ENCODE results near the gene PTPRN2.

PTPRN2 gene

DNA sequence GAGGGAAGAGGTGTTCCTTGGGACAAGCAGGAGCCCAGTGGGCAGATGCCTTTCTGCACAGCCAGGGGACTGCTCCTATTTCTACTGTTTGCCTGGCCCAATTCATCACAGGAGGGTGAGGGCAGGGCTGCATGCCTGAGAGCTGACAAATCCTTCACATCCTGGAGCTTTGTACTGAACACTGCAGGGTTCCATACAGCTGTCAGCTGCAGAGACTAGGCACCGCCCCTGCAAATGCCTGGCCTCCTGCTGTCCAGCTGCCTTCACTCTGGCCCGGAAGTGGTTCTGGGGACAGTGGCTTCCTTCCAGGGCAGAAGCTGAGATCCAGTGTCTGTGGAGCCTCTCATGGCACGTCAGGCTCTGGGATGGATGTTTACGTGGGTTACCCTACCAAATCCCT is 780.1 kb downstream of the PTPRN2 start:
- Histone ChIP-seq H3K4me1 (ENCODE audit: control insufficient read depth, insufficient read depth, low read length) (no peaks in the 10 kb centered on the region), H3K9ac (ENCODE audit: low read length) (no peak overlapping the region), H3K36me3 (ENCODE audit: control insufficient read depth, insufficient read depth, low read length) (no peaks in the 10 kb centered on the region), H3K4me3 (ENCODE audit: low read length) (no peak overlapping the region), H3K27ac (ENCODE audit: low read depth, low read length) (no peak overlapping the region), H3K27me3 (ENCODE audit: control insufficient read depth, insufficient read depth, low read length) (no peaks in the 10 kb centered on the region)

DNA sequence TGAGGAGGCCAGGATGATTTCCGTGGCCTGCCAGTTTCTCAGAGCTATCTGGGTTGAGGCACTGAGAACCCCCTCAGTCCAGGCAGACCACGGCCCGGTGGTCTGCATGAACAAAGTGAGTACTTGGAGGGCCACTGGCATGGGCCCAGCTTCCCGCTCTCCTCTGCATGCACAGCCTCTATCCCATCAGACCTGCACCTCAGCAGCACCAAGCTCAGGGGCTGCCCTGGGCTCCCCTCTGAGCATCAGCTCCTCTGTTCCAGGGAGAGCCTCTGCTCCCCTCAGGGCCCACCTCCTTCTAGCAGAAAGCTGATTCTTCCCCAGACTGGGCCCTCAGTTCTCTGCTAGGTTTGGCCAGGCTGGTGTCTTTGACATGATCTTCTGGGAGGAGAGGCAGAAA is 780.9 kb downstream of the PTPRN2 start:
- Histone ChIP-seq H3K4me1 (ENCODE audit: control insufficient read depth, insufficient read depth, low read length) (no peaks in the 10 kb centered on the region), H3K9ac (ENCODE audit: low read length) (no peak overlapping the region), H3K36me3 (ENCODE audit: control insufficient read depth, insufficient read depth, low read length) (no peaks in the 10 kb centered on the region), H3K27ac (ENCODE audit: low read depth, low read length) (no peak overlapping the region), H3K27me3 (ENCODE audit: control insufficient read depth, insufficient read depth, low read length) (no peaks in the 10 kb centered on the region), H3K4me3 (ENCODE audit: low read length) (no peak overlapping the region)

DNA sequence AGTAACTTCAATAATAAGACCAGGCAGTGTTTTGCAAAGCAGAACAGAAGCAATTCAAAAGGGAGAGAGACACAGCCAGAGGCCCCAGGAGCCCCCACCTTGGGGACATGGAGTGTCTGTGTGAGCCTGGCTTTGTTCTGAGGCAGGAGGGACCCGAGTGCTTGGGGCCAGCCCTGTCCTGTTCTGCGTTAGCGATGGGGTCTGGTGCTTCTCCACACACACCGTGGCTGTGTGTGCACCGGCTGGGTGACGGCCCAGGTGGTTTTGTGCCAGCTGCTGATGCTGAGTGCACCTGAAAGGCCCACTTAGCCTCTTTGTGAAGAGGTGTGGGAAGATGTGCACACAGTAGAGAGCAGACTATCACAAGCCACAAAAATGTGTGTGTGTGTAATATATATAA is 781.9 kb downstream of the PTPRN2 start:
- H3K9ac ChIP-seq (ENCODE audit: low read length): no peak overlapping the region

DNA sequence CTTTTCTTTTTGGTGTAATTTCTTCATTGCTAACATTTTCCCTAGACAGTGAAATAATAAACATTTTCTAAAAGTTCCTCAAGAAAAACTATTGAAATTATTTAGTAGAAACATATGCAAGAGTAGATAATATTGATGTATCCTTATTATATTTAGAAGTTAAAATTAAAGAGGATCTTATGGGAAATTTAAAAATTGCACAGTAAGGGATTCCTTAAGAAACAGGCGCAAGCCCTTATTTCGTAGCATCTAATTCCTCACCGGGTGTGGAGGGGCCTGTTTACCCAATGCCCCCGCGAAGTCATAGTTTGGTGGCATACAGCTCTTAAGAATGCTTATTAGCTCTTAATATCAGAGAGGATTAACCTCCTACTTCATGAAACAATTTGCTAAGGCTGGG is 783.7 kb downstream of the PTPRN2 start:
- Histone ChIP-seq H3K4me1 (ENCODE audit: control insufficient read depth, insufficient read depth, low read length) (no peaks in the 10 kb centered on the region), H3K4me3 (ENCODE audit: low read length) (no peak overlapping the region), H3K9ac (ENCODE audit: low read length) (no peak overlapping the region), H3K27ac (ENCODE audit: low read depth, low read length) (no peak overlapping the region), H3K36me3 (ENCODE audit: control insufficient read depth, insufficient read depth, low read length) (no peaks in the 10 kb centered on the region), H3K27me3 (ENCODE audit: control insufficient read depth, insufficient read depth, low read length) (no peaks in the 10 kb centered on the region)

More for the DNA sequence above, 781.9 kb downstream of the PTPRN2 start:
- Histone ChIP-seq H3K4me3 (ENCODE audit: low read length) (no peak overlapping the region), H3K4me1 (ENCODE audit: control insufficient read depth, insufficient read depth, low read length) (no peaks in the 10 kb centered on the region), H3K36me3 (ENCODE audit: control insufficient read depth, insufficient read depth, low read length) (no peaks in the 10 kb centered on the region), H3K27me3 (ENCODE audit: control insufficient read depth, insufficient read depth, low read length) (no peaks in the 10 kb centered on the region), H3K27ac (ENCODE audit: low read depth, low read length) (no peak overlapping the region)

DNA sequence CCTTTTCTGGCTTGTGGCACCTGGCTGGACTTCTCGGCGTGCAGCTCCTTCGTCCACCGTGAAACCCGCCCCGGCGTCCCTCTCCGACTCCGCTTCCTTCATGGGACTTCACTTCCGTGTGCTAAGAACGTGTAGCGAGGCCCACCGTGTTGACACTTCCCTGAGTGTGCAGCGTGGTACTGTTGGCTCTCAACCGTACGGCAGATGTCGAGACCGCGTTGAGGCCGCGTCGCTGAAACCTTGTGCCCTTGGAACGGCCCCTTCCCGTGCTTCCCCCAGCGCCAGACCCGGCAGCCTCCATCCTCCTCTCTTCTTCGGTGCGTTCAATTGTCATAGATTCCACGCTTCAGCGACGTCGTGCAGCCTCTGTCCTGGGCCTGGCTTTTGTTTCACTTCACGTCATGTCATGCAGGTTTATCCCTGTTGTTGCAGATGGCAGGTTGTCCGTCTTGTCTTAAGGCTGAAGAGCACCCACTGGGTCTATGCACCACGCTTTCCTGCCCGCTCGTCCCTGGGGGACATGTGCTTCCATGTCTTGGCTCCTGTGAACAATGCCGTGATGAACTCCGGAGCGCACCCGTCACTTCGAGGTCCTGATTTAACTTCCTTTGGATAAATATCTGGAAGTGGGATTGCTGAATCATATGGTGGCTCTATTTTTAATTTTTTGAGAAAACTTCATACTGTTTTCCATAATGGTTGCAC is 785.5 kb downstream of the PTPRN2 start:
- Histone ChIP-seq H3K27me3 (ENCODE audit: control insufficient read depth, insufficient read depth, low read length) (no peaks in the 10 kb centered on the region), H3K27ac (ENCODE audit: low read depth, low read length) (no peak overlapping the region), H3K4me3 (ENCODE audit: low read length) (no peak overlapping the region), H3K4me1 (ENCODE audit: control insufficient read depth, insufficient read depth, low read length) (no peaks in the 10 kb centered on the region), H3K36me3 (ENCODE audit: control insufficient read depth, insufficient read depth, low read length) (no peaks in the 10 kb centered on the region), H3K9ac (ENCODE audit: low read length) (no peak overlapping the region)

DNA sequence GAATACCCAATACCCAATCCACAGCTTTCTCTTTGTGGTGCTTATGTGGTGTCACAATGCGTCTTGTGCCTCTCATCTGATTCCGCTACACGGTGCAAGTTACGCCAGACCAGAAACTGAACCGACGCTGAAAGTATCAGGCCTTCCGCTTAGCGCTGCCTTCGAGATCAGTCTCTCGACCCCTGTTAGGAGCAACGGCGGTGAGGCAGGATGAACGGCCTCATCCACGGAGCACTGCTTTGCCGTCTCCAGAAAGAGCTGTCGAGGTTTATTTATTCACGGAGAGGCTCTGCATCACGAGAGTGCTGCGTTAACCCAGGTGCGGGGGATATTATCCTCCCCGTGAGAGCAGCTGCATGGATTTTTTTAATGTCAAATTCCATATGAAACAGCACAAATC is 786.5 kb downstream of the PTPRN2 start:
- H3K27me3 ChIP-seq (ENCODE audit: control insufficient read depth, insufficient read depth, low read length): no peaks in the 10 kb centered on the region
- H3K27ac ChIP-seq (ENCODE audit: low read depth, low read length): no peak overlapping the region
- H3K4me1 ChIP-seq (ENCODE audit: control insufficient read depth, insufficient read depth, low read length): no peaks in the 10 kb centered on the region
- H3K9ac ChIP-seq (ENCODE audit: low read length): no peak overlapping the region
- H3K36me3 ChIP-seq (ENCODE audit: control insufficient read depth, insufficient read depth, low read length): no peaks in the 10 kb centered on the region
- H3K4me3 ChIP-seq (ENCODE audit: low read length): no peak overlapping the region

DNA sequence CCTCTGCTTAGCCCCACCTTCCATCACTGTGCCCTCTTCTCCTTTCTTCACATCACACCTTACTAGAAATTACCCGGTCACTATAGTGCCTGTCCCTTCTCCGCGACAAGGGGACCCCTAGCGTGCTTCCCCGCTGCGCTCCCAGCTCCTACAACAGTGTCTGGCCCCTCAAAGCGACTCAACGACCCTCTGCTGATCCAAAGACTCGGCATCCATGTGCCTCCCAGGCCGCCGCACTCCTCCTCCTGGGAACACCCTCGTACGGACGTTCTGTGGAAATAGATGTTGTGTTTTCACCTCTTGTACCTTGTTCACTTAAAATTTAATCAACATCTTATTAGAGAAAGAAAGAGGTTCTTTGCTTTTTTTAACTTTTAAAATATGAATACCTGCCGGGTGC is 787.3 kb downstream of the PTPRN2 start:
- Histone ChIP-seq H3K4me1 (ENCODE audit: control insufficient read depth, insufficient read depth, low read length) (no peaks in the 10 kb centered on the region), H3K27ac (ENCODE audit: low read depth, low read length) (no peak overlapping the region), H3K4me3 (ENCODE audit: low read length) (no peak overlapping the region), H3K27me3 (ENCODE audit: control insufficient read depth, insufficient read depth, low read length) (no peaks in the 10 kb centered on the region), H3K36me3 (ENCODE audit: control insufficient read depth, insufficient read depth, low read length) (no peaks in the 10 kb centered on the region), H3K9ac (ENCODE audit: low read length) (no peak overlapping the region)

DNA sequence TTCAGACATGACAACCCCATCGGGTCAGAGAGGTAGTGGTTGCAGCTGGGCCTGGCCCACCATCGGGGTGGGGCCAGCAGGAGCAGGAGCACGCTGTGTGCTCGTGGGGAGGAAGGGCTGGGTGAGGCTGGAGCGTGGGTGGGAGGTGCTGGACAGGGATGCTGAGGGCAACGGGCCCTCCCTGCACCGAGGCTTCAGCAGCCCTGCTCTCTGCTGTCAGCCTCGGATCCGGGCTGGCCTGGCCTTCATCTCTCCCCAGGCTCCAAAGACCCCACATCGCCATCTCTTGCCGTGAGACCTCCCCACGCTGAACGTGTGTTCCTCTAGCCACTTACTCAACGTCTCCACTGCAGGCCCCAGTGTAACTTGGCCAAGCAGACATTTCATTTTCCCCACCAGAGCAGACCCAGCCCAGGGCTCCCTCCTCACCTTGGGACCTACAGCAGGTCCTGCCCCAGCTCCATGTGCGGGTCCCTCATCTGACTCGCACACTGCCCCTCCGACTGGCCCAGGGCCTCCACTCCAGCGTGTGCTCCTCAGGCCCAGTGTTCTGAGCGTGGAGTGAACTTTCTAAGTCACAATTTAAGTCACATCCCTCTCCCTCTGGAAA is 788.4 kb downstream of the PTPRN2 start:
- no peaks in the 10 kb centered on the region for H3K27me3 ChIP-seq (ENCODE audit: control insufficient read depth, insufficient read depth, low read length)
- H3K27ac ChIP-seq (ENCODE audit: low read depth, low read length): no peak overlapping the region
- H3K4me3 ChIP-seq (ENCODE audit: low read length): no peak overlapping the region
- no peaks in the 10 kb centered on the region for H3K4me1 ChIP-seq (ENCODE audit: control insufficient read depth, insufficient read depth, low read length)
- no peak overlapping the region for H3K9ac ChIP-seq (ENCODE audit: low read length)
- no peaks in the 10 kb centered on the region for H3K36me3 ChIP-seq (ENCODE audit: control insufficient read depth, insufficient read depth, low read length)

DNA sequence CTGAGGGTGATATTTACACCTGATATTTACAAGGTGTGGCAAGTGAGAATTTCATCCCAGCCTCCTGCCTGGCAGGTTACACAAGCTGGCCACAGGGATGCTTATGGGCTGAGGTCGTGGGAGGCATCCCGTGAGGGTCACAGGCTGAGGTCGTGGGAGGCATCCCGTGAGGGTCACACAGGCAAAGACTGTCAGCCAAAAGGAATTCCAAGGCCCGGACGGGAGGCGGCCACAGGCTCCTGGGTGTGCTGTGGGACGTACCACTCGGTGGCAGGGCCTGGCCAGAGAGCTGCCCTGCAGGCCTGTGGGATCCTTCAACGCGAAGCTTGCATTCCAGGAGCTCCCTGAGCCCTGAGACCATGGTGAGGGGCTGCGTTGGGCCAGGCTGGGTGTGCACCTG is 790.3 kb downstream of the PTPRN2 start:
- no peak overlapping the region for H3K27ac ChIP-seq (ENCODE audit: low read depth, low read length)
- no peaks in the 10 kb centered on the region for H3K4me1 ChIP-seq (ENCODE audit: control insufficient read depth, insufficient read depth, low read length)
- H3K36me3 ChIP-seq (ENCODE audit: control insufficient read depth, insufficient read depth, low read length): no peaks in the 10 kb centered on the region
- H3K4me3 ChIP-seq (ENCODE audit: low read length): no peak overlapping the region
- no peaks in the 10 kb centered on the region for H3K27me3 ChIP-seq (ENCODE audit: control insufficient read depth, insufficient read depth, low read length)
- H3K9ac ChIP-seq (ENCODE audit: low read length): no peak overlapping the region

DNA sequence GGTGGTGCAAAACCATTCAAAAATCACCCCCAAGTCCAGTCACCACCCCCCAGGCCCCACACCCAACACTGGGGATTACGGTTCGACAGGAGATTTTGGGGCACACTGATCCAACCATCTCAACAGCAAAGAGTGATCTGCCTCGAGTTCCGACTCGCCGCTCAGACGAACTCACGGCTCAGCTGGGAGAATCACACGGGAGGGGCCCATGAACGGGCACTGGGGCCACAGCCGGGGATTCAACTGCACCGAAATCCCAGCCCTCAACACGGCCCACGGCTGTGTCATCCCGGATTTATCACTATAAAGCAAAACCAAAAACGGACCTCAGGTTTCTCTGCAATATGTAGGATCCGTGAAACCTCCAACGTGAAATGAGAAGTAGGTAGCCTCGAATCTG is 790.8 kb downstream of the PTPRN2 start:
- H3K9ac ChIP-seq (ENCODE audit: low read length): no peak overlapping the region
- H3K4me1 ChIP-seq (ENCODE audit: control insufficient read depth, insufficient read depth, low read length): no peaks in the 10 kb centered on the region
- H3K4me3 ChIP-seq (ENCODE audit: low read length): no peak overlapping the region
- H3K36me3 ChIP-seq (ENCODE audit: control insufficient read depth, insufficient read depth, low read length): no peaks in the 10 kb centered on the region
- no peaks in the 10 kb centered on the region for H3K27me3 ChIP-seq (ENCODE audit: control insufficient read depth, insufficient read depth, low read length)
- H3K27ac ChIP-seq (ENCODE audit: low read depth, low read length): no peak overlapping the region

DNA sequence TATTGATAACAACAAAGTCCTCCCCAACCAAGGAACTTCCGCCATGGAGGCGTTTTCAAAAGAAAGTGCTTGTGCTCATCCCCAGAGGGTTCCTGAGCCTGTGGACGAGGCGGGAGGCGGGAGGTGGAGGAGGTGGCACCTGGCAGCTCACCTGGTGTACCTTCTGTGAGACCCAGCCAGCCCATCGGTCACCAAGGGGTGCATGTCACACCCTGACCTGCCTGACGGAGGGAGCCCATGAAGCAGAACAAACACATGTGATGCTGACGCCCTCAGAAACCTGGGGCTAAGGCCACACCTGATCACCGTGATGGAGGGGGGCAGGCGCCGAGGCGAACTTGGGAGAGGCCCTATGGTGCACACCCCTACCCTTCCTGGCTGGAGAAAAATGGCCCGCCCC is 792.0 kb downstream of the PTPRN2 start:
- no peak overlapping the region for H3K9ac ChIP-seq (ENCODE audit: low read length)
- no peak overlapping the region for H3K4me3 ChIP-seq (ENCODE audit: low read length)
- no peaks in the 10 kb centered on the region for H3K4me1 ChIP-seq (ENCODE audit: control insufficient read depth, insufficient read depth, low read length)
- H3K36me3 ChIP-seq (ENCODE audit: control insufficient read depth, insufficient read depth, low read length): no peaks in the 10 kb centered on the region
- no peak overlapping the region for H3K27ac ChIP-seq (ENCODE audit: low read depth, low read length)
- no peaks in the 10 kb centered on the region for H3K27me3 ChIP-seq (ENCODE audit: control insufficient read depth, insufficient read depth, low read length)

DNA sequence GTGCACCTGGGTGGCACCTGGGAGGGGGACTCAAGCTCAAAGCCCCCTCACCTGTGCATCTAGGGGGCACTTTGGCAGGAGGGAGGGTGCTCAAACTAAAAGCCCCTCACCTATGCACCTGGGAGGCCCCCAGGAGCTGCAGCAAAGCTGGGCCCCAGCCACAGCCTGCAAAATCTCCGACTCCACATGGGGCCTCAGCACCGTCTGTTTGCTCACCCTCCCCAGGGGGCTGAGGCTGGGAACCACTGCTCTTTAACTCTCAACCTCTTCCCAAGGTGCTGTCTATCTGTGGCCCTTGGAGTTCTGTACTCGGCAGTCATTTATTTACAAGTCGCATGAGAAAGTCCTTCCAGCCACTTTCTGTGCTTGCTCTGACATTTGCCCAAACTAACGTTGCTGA is 792.4 kb downstream of the PTPRN2 start:
- no peaks in the 10 kb centered on the region for H3K4me1 ChIP-seq (ENCODE audit: control insufficient read depth, insufficient read depth, low read length)
- no peak overlapping the region for H3K27ac ChIP-seq (ENCODE audit: low read depth, low read length)
- H3K4me3 ChIP-seq (ENCODE audit: low read length): no peak overlapping the region
- no peaks in the 10 kb centered on the region for H3K27me3 ChIP-seq (ENCODE audit: control insufficient read depth, insufficient read depth, low read length)
- no peak overlapping the region for H3K9ac ChIP-seq (ENCODE audit: low read length)
- no peaks in the 10 kb centered on the region for H3K36me3 ChIP-seq (ENCODE audit: control insufficient read depth, insufficient read depth, low read length)

DNA sequence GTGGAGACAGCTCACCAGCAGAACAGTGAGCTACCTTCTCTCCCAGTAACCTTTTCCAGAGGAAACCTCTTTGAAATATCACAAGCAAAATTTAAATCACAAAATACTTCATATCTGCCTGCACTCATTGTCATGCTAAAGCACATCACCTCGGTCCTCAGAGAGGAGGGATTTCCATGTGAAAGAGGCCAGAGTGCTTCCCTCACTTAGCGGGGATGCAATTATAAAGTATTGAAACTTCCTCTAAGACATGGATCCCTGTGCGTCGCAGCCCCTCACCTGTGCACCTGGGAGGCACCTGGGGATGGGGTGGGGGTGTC is 792.9 kb downstream of the PTPRN2 start:
- Histone ChIP-seq H3K9ac (ENCODE audit: low read length) (no peak overlapping the region), H3K27ac (ENCODE audit: low read depth, low read length) (no peak overlapping the region), H3K36me3 (ENCODE audit: control insufficient read depth, insufficient read depth, low read length) (no peaks in the 10 kb centered on the region), H3K4me3 (ENCODE audit: low read length) (no peak overlapping the region), H3K27me3 (ENCODE audit: control insufficient read depth, insufficient read depth, low read length) (no peaks in the 10 kb centered on the region), H3K4me1 (ENCODE audit: control insufficient read depth, insufficient read depth, low read length) (no peaks in the 10 kb centered on the region)
